NCI-H446 (cell line): ENCODE data around the gene RTN4RL1.

Experiments
- DNase-seq, 2 experiments: peaks; one replicate each; lab custom pipeline; 2025; lab: John Stamatoyannopoulos, UW

RTN4RL1 gene

GRCh38 chr17:2025220-2025621 is at the start of gene RTN4RL1:
Gene RTN4RL1, minus strand, starts transcription at chr17:2025334. Its CDS starts 469 bp downstream, at chr17:2024865.
- DNase-seq, result no peak

- no peak for DNase-seq
Observed at GRCh38 chr17:2074919-2075318, 49.8 kb upstream of the RTN4RL1 start.

GRCh38 chr17:2071455-2072281 is 46.5 kb upstream of the RTN4RL1 start:
- no peak for DNase-seq

- DNase-seq, result no peak
Observed at GRCh38 chr17:2071024-2071385, 45.9 kb upstream of the RTN4RL1 start.

DNA sequence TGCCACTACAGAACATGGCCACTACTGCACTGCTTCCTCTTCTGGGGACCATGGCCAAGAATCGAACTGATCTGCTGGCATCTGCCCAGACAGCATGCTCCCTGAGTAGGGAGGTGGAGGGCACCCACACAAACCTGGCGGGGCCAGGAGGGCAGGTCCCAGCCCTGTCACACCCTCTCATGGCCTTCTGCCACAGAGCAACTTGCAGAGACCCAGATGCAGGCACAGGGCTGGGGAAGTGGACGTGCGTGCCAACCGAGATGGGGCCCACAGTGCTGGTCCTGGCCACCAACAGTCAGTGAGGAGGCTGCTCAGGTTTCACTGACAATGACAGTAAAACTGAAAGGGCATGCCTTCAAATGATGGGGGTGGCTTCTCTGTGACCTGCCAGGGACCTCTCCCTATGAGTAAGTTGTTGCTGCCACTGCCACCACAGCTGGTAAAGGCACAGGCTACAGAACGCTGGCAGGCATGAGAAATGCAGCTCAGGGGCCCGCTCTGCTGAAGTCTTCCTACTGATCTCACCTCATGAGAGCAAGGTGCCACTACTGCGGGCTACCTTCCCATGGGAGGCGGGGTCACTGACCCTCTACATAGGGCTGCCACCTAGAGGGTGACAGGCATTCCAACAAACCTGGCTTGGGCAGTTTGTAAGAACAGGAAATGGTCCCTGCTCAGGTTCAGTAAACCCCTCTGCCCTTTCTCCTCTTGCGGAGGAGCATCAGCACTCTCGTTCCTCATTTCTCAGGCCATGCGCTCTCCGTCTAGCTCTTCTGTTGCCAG is 45.3 kb upstream of the RTN4RL1 start:
- no peak for DNase-seq

GRCh38 chr17:2068519-2069051 is 43.5 kb upstream of the RTN4RL1 start:
- DNase-seq, result no peak

DNA sequence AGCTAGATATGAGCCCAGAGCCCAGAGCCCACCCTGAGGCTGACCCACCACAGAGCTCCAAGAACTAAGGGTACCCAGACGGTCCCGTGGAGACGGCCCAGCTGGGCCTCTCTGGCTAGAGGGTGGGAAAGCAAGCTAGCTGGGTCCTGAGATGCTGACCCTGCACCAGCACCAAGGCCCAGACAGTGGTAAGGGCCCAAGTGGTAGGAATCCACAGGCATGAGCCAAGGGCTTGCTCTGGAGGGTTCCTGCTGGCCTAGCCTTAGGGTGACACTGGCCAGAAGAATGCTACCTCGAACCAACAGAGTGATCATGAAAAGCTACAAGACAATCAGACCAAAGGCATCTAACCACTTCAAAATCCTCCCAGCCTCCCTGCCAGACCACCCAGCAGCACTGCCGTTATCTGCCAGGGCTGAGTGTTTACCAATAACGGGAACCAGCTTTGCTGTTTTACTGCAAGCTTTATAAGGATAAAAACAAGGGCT is 42.9 kb upstream of the RTN4RL1 start:
- no peak for DNase-seq

DNA sequence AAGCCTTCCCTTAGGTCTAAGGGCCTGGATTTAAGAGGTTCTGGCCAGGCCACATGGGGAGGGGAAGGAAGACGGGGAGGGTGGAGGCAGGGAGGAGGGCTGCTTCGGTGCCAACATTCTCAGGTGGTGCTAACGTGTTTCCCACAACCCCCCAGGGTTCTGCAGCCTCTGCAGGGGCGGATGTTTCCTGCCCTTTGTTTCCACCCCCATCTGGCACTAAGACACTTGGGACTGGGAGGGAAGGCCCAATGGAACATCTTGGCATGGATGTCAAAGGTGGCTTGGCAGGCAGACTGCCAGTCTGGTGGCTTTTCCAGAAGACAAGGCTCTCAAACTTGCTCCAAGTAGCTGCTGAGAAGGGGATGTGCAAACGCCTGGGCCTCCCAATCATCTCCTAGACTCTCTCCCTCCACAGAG is 42.5 kb upstream of the RTN4RL1 start:
- DNase-seq, result no peak

DNA sequence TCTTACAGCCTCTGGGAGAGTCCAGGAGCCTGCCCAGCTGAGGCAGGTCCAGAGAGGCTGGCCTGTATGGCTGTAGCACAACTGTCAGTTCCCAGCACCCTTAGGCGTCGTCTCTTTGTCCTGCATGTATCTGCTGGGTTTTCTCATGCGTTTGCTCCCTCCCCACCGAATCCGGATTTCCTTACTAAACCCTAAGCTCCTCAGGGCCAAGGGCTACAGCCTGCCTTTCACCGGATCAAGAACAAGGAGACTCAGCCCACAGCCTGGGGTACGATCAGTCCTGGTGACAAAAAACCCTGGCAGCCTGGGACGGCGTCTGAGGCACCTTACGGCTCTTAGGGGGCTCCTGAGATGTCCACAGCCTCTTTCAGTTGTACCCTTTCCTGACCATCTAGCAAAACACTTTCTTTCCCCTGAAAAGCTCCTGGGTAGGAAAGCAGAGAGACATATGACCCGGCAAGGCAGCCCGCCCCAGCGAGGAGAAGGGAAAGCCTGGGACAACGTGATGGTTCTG is 42.0 kb upstream of the RTN4RL1 start:
- DNase-seq, result no peak

GRCh38 chr17:2065949-2066400 is 40.8 kb upstream of the RTN4RL1 start:
- DNase-seq, result no peak

- DNase-seq, result no peak
Observed at GRCh38 chr17:2064980-2065785, 40.0 kb upstream of the RTN4RL1 start.

DNA sequence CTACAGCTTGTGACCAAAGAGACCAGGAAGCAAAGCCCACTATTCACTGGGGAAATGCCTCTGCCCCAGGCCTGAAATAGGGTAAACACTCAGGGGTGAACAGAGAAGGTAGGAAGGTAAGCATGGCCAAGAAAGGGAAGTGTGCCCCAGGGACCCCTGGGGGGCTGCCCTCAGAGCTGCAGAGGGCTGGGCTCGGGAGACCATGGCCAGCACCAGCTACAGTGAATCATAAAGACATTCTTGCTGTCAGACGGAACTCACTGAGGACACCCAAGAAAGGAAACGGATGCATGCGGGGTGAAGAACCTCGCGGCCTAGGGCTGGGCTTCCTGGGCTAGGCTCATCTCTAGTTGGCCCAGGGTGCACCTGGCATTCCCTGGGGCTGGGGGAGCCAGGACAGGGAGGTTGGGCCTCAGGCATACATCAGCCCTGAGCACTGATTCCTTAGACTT is 39.4 kb upstream of the RTN4RL1 start:
- DNase-seq, result no peak

DNA sequence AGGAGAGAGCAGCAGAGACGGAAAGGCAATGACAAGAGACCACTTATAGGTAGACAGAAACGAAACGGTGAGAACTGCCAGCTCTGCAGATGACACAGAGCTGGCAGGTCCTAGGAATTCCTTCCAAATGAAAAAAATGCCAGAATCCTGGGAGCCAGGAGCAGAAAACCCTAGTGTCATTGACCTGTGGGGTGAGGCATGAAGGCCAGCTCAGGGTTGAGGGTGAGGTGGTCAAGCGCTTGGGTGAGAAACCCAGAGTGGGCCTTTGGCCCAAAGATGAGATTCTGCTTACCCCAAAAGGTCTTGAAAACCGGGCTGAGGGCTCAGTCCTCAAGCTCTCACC is 39.0 kb upstream of the RTN4RL1 start:
- DNase-seq, result no peak

DNA sequence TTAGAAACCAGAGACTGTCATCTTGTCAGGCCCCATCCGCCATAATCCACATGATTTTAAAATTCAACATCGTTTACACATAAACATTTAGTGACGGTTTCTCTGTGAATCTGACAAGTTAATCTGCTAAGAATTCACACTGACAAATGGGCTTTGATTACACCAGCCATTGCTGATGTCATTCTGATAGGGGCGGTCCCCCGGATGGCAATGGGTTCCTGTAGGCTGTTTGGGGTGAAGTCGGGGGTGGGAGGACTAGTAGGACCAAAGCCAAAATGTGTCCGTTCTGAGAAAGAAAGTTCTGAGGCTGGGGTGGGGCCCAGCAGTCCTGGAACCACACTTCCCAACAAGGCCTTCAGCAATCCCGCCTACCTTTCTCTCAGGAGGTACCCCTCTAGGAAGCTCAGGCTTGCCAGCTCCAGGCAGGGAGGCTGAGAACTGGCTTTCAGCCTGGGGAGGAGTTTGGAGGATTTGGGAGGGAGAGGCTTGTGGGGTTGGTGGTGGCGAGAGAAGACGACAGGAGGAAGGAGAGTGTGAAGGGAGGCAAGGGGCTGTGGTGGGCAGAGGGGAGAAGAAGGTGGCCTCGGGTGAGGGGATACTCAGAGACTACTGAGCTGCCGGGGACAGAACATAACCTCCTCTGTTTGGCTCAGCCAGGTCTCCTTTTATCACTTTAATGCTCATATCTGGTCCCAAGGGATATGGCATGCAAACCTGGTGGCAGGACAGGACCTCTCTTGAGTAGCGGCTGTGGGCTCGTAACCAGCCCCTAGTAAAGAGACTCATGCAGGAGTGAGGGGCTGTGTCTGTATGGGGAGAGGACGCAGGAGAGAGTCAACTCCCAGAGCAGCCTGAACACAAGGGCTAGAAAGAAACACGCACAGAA is 38.4 kb upstream of the RTN4RL1 start:
- DNase-seq, result no peak

DNA sequence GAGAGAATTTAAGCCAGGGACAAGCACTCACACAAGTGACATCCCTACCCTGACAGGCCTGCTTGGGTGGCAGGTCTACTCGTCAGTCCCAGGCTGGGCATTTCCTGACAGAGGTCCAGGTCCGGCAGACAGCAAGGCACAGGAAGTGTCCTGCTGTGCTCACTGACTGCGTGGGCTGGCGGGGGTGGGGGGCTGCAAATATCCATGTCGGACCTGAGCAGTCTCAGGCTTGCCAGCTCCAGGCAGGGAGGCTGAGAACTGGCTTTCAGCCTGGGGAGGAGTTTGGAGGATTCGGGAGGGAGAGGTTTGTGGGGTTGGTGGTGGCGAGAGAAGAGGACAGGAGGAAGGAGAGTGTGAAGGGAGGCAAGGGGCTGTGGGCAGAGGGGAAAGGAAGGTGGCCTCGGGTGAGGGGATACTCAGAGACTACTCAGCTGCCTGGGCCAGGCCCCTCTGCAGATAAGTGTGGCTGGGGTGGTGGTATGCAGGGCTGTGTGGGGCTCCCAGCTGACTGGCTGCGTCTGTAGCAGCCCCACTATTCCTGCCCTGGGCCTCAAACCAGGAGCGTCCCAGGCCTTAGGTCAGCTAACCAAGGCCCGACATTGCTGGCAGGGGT is 37.5 kb upstream of the RTN4RL1 start:
- DNase-seq, result no peak

DNA sequence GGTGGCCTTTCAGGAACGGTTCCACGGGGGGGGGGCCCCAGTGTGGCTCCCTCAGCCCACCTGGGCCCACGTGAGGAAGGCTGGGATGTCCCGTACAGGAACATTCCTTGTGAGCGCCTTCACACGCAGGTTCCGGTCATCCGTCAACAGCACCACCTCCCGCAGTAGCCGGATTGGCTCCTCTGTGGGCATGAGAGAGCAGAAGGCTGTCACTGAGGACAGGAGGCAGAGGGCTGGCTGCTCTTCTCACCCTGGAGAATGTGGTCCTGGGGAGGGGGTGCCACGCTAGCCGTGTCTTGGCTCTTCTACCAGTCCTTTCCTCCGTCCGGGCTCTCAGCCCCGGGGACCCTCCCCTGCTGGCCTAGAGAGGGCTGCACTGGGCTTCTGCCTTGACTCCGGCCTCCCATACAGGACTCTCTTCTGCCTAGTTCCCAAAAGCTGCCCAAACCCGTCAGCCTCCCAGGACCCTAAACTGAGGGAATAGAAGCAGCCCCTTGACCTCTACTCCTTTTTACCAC is 36.4 kb upstream of the RTN4RL1 start:
- DNase-seq, result no peak

GRCh38 chr17:2060681-2061440 is 35.7 kb upstream of the RTN4RL1 start:
- no peak for DNase-seq

DNA sequence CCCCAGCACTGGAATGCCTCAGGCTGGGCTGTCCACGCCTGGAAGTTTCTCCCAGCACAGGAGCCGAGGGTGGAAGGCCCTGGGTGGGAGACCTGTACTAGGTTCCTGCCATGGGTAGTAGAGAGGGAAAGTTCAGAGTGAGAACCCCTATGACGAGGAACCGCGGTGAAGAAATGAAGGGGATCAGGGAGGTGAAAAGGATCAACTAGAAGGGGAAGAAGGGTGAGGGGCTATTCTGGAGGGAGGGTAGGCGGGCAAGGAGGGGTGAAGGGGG is 35.2 kb upstream of the RTN4RL1 start:
- DNase-seq, result no peak

GRCh38 chr17:2059547-2060384 is 34.6 kb upstream of the RTN4RL1 start:
- DNase-seq, result no peak
